Thyroid gland (tissue), 4 donors: ENCODE results near the gene REC8. TPM values are rescaled to one million over a fixed set of nuclear protein-coding genes. Genes with fewer than 3 reads are reported as not detected.
"Not testable (repeated sequence)": the region's sequence is repeated elsewhere in the genome, so short reads cannot be mapped to it uniquely, and the experiment has no call there.

ENCODE experiments used
- DNase-seq, 2 donors: peaks; one replicate each; pipeline ENCODE4 v3.0.0-alpha.2; 2019
- H3K27ac ChIP-seq, 3 donors: fragments of 200-600 bp; sonication (generic); 1 replicate in 2 of 3; 2 replicates in 1 of 3; pipeline ENCODE4 v1.5.1; 2016 to 2019; ENCODE audit warnings: mild to moderate bottlenecking in 1 of 3, moderate library complexity in 1 of 3
- H3K27me3 ChIP-seq: fragments of 200-600 bp; sonication (generic); one replicate; pipeline ENCODE4 v1.5.1; 2019
- H3K36me3 ChIP-seq, 2 donors: fragments of 200-600 bp; sonication (generic); one replicate each; pipeline ENCODE4 v1.5.1; 2016 to 2019
- H3K4me1 ChIP-seq, 2 donors: fragments of 200-600 bp; sonication (generic); one replicate each; pipeline ENCODE4 v1.5.1; 2017 to 2019
- H3K4me3 ChIP-seq, 3 donors: fragments of 200-600 bp; sonication (generic); replicated peaks in 1 of 3; 1 replicate in 2 of 3; 2 replicates in 1 of 3; pipeline ENCODE4 v1.5.1; 2016; ENCODE audit warnings: mild to moderate bottlenecking in 1 of 3
- H3K9me3 ChIP-seq: fragments of 200-600 bp; sonication (generic); one replicate; pipeline ENCODE4 v1.5.1; 2017
- POLR2A ChIP-seq, 2 donors: fragments of 450-650 bp; IDR thresholded peaks; one replicate each; pipeline ENCODE4 v1.6.1; 2017; ENCODE audit warnings: antibody characterized with exemption in 2 of 2, mild to moderate bottlenecking in 2 of 2, moderate library complexity in 1 of 2
- WGBS, 2 donors: methylation state at CpG; one replicate each; pipeline ENCODE4 v1.1.5; 2017; 5-methylcytosine and 5-hydroxymethylcytosine counted together
- intact Hi-C: fragments of 100-400 bp; cut with DNase I; formaldehyde crosslinking; loops from one replicate; pipeline ENCODE4 v1.15.1; 2023
- microRNA-seq: library from miRNA; unstranded; fragments of <30 nt; microRNA quantifications from one replicate; pipeline ENCODE4, GENCODE V29; 2016
- small RNA-seq: library from RNA; depleted of rRNA; stranded (forward); fragments of <200 nt; gene quantifications from one replicate; pipeline ENCODE3, GENCODE V24; 2016
- total RNA-seq, 4 donors: library from RNA; depleted of rRNA; stranded (reverse); fragments of >200 nt; gene quantifications; one replicate each; pipeline ENCODE4 v1.2.3, GENCODE V29; 2016
- TF ChIP-seq, protein P1 (sequence below), 6 experiments: fragments of 200-600 bp in 3 of 6; fragments of 450-650 bp in 3 of 6; sonication (generic) in 3 of 6; IDR thresholded peaks; one replicate each; pipeline ENCODE4 v1.5.1; 2016 to 2019; ENCODE audit warnings: antibody characterized with exemption in 6 of 6, mild to moderate bottlenecking in 2 of 6, inconsistent platforms in 1 of 6, moderate library complexity in 1 of 6

Gene REC8
- total RNA-seq, 4 donors from 2014 or later, result 4.1 to 7.1 (median 5.4) TPM

DNA sequence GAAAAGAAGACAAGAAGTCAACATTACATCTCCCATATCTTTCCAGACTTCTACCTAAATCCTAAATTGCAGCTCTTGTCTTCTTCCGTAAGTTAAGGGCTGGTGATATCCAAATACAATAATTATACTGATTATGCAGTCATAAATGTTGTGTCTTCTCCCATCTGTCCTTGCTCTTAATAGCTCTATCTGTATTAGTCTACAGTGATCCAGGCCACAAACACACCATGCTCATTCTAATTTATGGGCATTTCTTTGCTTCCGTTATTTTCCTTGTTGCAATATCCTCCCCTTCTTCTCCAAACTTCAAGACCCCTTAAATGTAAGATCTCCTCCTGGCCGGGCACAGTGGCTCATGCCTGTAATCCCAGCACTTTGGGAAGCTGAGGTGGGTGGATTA, 47.6 kb downstream of the REC8 start:
- intact Hi-C loops, result no loop called here
- Histone ChIP-seq H3K4me3 (no peak overlapping the region), H3K27ac (no peak overlapping the region), H3K36me3 (no peaks in the 10 kb centered on the region), H3K27me3 (no peaks in the 10 kb centered on the region), H3K4me1 (peaks cover 2 to 16% of the 10 kb centered on the region in 2 donors), H3K9me3 (no peaks in the 10 kb centered on the region)
- WGBS, 2 donors, result 59 to 63% methylated on average over 3 of the region's 3 CpGs
- TF ChIP-seq, protein P1, sequence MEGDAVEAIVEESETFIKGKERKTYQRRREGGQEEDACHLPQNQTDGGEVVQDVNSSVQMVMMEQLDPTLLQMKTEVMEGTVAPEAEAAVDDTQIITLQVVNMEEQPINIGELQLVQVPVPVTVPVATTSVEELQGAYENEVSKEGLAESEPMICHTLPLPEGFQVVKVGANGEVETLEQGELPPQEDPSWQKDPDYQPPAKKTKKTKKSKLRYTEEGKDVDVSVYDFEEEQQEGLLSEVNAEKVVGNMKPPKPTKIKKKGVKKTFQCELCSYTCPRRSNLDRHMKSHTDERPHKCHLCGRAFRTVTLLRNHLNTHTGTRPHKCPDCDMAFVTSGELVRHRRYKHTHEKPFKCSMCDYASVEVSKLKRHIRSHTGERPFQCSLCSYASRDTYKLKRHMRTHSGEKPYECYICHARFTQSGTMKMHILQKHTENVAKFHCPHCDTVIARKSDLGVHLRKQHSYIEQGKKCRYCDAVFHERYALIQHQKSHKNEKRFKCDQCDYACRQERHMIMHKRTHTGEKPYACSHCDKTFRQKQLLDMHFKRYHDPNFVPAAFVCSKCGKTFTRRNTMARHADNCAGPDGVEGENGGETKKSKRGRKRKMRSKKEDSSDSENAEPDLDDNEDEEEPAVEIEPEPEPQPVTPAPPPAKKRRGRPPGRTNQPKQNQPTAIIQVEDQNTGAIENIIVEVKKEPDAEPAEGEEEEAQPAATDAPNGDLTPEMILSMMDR (IDR thresholded peaks at IDR 0.05), result no peak
- TF ChIP-seq POLR2A (IDR thresholded peaks at IDR 0.05), result no peak
- DNase-seq, result no peak

DNA sequence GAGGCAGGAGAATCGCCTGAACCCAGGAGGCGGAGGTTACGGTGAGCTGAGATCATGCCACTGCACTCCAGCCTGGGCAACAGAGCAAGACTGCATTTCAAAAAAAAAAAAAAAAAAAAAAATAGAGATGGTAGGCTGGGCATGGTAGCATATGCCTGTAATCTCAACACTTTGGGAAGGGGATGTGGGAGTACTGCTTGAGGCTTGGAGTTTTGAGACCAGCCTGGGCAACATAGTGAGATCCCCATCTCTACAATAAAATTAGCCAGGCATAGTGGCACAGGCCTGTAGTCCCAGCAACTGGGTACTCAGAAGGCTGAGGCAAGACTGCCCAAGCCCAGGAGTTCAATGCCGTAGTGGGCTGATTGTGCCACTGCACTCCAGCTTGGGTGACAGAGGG, 51.1 kb downstream of the REC8 start:
- H3K27ac ChIP-seq, H3K27me3 ChIP-seq, H3K4me3 ChIP-seq, DNase-seq, intact Hi-C loops, H3K36me3 ChIP-seq, H3K9me3 ChIP-seq: not testable (repeated sequence)
- peaks cover 6 to 16% of the 10 kb centered on the region in 2 donors for H3K4me1 ChIP-seq
- 99 to 100% methylated on average over 4 of the region's 4 CpGs for WGBS, 2 donors

DNA sequence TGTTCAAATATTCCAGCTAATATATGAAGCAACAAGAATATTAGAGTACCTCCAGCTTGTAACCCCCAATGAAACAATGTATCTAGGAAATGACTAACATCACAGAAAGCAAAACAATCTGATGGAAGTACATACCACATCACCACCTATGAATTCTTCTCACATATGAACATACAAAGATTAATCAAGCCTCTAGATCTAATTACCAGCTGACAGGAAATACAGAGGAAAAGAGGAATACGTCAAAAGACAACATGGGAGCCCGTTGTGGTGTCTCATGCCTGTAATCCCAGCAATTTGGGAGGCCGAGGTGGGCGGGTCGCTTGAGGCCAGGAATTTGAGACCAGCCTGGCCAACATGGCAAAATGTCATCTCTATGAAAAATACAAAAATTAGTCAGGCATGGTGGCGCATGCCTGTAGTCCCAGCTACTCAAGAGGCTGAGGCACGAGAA, 52.8 kb downstream of the REC8 start:
- 58 to 61% methylated on average over 7 of the region's 7 CpGs for WGBS, 2 donors
- H3K36me3 ChIP-seq, result no peaks in the 10 kb centered on the region
- peak; percentile 42 to 61 for DNase-seq
- intact Hi-C loops, result no loop called here
- no peaks in the 10 kb centered on the region for H3K27me3 ChIP-seq
- TF ChIP-seq, protein P1 (IDR thresholded peaks at IDR 0.05), result no peak
- no peak for TF ChIP-seq POLR2A (IDR thresholded peaks at IDR 0.05)
- peaks cover 6 to 16% of the 10 kb centered on the region in 2 donors for H3K4me1 ChIP-seq
- H3K4me3 ChIP-seq, result no peak overlapping the region
- H3K27ac ChIP-seq, result peak overlapping the region; percentile 3 to 56 (median 46)
- no peaks in the 10 kb centered on the region for H3K9me3 ChIP-seq

DNA sequence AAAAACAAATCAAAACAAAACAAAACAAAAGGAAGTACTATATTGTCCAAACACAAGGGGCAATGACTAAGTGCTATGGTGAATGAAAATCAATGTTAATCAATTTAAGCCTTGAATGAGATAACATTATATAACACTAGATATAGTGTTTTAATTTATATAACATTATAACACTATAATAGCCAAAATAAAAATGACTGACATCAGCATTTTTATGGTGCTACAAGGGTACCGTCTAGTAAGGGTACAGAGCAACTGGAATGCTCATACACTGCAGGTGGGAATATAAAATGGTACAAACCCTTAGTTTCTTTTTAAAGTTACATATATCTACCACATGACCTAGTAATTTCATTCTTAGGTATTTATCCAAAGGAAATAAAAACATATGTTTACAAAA, 54.6 kb downstream of the REC8 start:
- 73 to 86% methylated on average over 1 of the region's 1 CpG for WGBS, 2 donors
- Histone ChIP-seq H3K4me3 (no peak overlapping the region), H3K9me3 (no peaks in the 10 kb centered on the region), H3K4me1 (peaks cover 11 to 26% of the 10 kb centered on the region in 2 donors), H3K36me3 (no peaks in the 10 kb centered on the region), H3K27ac (no peak overlapping the region), H3K27me3 (no peaks in the 10 kb centered on the region)
- DNase-seq, result no peak
- no peak for TF ChIP-seq POLR2A (IDR thresholded peaks at IDR 0.05)
- TF ChIP-seq, protein P1 (IDR thresholded peaks at IDR 0.05), result no peak
- intact Hi-C loops, result no loop called here

DNA sequence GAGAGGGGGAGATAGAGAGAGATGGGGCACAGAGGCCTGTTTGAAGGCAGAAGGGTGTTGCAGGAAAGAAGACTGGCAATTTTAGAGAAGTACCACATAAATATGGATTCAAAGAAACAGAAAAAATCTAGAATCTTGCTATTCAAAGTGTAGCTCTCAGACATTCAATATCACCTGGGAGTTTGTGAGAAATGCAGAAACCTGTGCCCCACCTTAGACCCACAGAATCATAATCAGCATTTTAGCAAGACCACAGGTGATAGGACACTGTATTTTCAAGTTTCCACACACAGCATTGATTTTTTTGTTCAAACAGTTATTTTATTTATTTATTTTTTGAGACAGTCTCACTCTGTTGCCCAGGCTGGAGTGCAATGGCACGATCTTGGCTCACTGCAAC, 57.0 kb downstream of the REC8 start:
- intact Hi-C loops, result no loop called here
- no peaks in the 10 kb centered on the region for H3K9me3 ChIP-seq

More for the DNA sequence above, 57.0 kb downstream of the REC8 start:
- Histone ChIP-seq H3K4me1 (peaks cover 24 to 35% of the 10 kb centered on the region in 2 donors), H3K27ac (no peak overlapping the region), H3K36me3 (no peaks in the 10 kb centered on the region), H3K27me3 (no peaks in the 10 kb centered on the region), H3K4me3 (no peak overlapping the region)
- 0 to 59% methylated on average over 1 of the region's 1 CpG for WGBS, 2 donors
- TF ChIP-seq, protein P1 (IDR thresholded peaks at IDR 0.05), result no peak
- no peak for TF ChIP-seq POLR2A (IDR thresholded peaks at IDR 0.05)
- DNase-seq, result no peak

Small RNA genes within 50 kb of the gene (microRNA-seq; reads per million reads assigned to microRNA genes)
- not detected for gene MIR7703

Small RNA genes within 50 kb of the gene (small RNA-seq; reads per million reads assigned to genes)
- gene AL136295.4 (not detected), gene CHMP4A (not detected), gene IPO4 (not detected), gene IRF9 (not detected), gene MDP1 (not detected), gene RNA5SP383 (0.56 reads per million)

Other genes with a start within 250 kb of the REC8 start
- gene DHRS4, start 218.3 kb upstream of the REC8 start, total RNA-seq, result 10 to 100 TPM; 19.2 to 55.7 (median 37.7) TPM
- gene DHRS4L2, start 183.2 kb upstream of the REC8 start, total RNA-seq, result 10 to 100 TPM in 2 of 4 donors, 1 to 10 TPM in 2; 4.7 to 27.1 (median 12.6) TPM
- 1 to 10 TPM in 2 of 4 donors, under 1 TPM in 2; 0.63 to 1.3 (median 0.99) TPM for gene CARMIL3, start 120.1 kb upstream of the REC8 start, total RNA-seq
- under 1 TPM in 1 of 4 donors, not detected in 3; 0.29 TPM for gene CPNE6, start 100.5 kb upstream of the REC8 start, total RNA-seq
- gene PCK2, start 77.8 kb upstream of the REC8 start, total RNA-seq, result 10 to 100 TPM; 29.8 to 47.4 (median 39.3) TPM
- gene DCAF11, start 57.3 kb upstream of the REC8 start, total RNA-seq, result 100 to 1,000 TPM in 3 of 4 donors, 10 to 100 TPM in 1; 90.6 to 155 (median 132) TPM
- 10 to 100 TPM in 2 of 4 donors, 1 to 10 TPM in 2; 2.1 to 11.7 (median 8.4) TPM for gene NRL, start 57.1 kb upstream of the REC8 start, total RNA-seq
- gene FITM1, start 41.4 kb upstream of the REC8 start, total RNA-seq, result 1 to 10 TPM in 2 of 4 donors, under 1 TPM in 1, not detected in 1; 0.63 to 3.5 (median 2.7) TPM
- 100 to 1,000 TPM; 117 to 193 (median 186) TPM for gene PSME1, start 35.9 kb upstream of the REC8 start, total RNA-seq
- gene EMC9, start 30.5 kb upstream of the REC8 start, total RNA-seq, result 10 to 100 TPM in 3 of 4 donors, 1 to 10 TPM in 1; 8.3 to 25.5 (median 16.9) TPM
- 10 to 100 TPM; 31.3 to 66.6 (median 47.5) TPM for gene PSME2, start 25.5 kb upstream of the REC8 start, total RNA-seq
- gene RNF31, start 24.6 kb upstream of the REC8 start, total RNA-seq, result 100 to 1,000 TPM in 1 of 4 donors, 10 to 100 TPM in 3; 30.6 to 106 (median 67.6) TPM
- gene IRF9, start 10.8 kb upstream of the REC8 start, total RNA-seq, result 10 to 100 TPM; 55.1 to 92.3 (median 70.0) TPM
- 10 to 100 TPM; 28.1 to 49.0 (median 31.3) TPM for gene IPO4, start 16.7 kb downstream of the REC8 start, total RNA-seq
- gene TM9SF1, start 23.4 kb downstream of the REC8 start, total RNA-seq, result 100 to 1,000 TPM in 3 of 4 donors, 10 to 100 TPM in 1; 92.0 to 114 (median 107) TPM
- not detected for gene TSSK4, start 33.6 kb downstream of the REC8 start, total RNA-seq
- 10 to 100 TPM; 26.5 to 60.2 (median 46.2) TPM for gene CHMP4A, start 41.4 kb downstream of the REC8 start, total RNA-seq
- 10 to 100 TPM; 13.1 to 55.9 (median 25.4) TPM for gene MDP1, start 44.0 kb downstream of the REC8 start, total RNA-seq
- gene NEDD8, start 60.3 kb downstream of the REC8 start, total RNA-seq, result 100 to 1,000 TPM; 149 to 317 (median 172) TPM
- gene GMPR2, start 60.8 kb downstream of the REC8 start, total RNA-seq, result 100 to 1,000 TPM in 2 of 4 donors, 10 to 100 TPM in 2; 68.8 to 237 (median 110) TPM
- gene TINF2, start 70.5 kb downstream of the REC8 start, total RNA-seq, result 100 to 1,000 TPM in 1 of 4 donors, 10 to 100 TPM in 3; 67.3 to 101 (median 71.6) TPM
- gene TGM1, start 91.1 kb downstream of the REC8 start, total RNA-seq, result 1 to 10 TPM; 1.9 to 2.8 (median 2.0) TPM
- gene RABGGTA, start 99.5 kb downstream of the REC8 start, total RNA-seq, result 10 to 100 TPM; 29.8 to 44.8 (median 33.5) TPM
- gene DHRS1, start 127.7 kb downstream of the REC8 start, total RNA-seq, result 10 to 100 TPM; 35.2 to 59.3 (median 38.3) TPM
- gene NOP9, start 127.8 kb downstream of the REC8 start, total RNA-seq, result 10 to 100 TPM; 16.4 to 22.3 (median 20.7) TPM
- gene CIDEB, start 135.9 kb downstream of the REC8 start, total RNA-seq, result 10 to 100 TPM in 1 of 4 donors, 1 to 10 TPM in 3; 4.6 to 13.0 (median 9.5) TPM
- 10 to 100 TPM in 2 of 4 donors, 1 to 10 TPM in 2; 6.8 to 18.5 (median 10.9) TPM for gene LTB4R2, start 138.1 kb downstream of the REC8 start, total RNA-seq
- gene LTB4R, start 139.4 kb downstream of the REC8 start, total RNA-seq, result 1 to 10 TPM; 4.2 to 7.4 (median 4.3) TPM
- gene ADCY4, start 163.0 kb downstream of the REC8 start, total RNA-seq, result 10 to 100 TPM; 35.2 to 65.4 (median 48.8) TPM
- gene RIPK3, start 167.9 kb downstream of the REC8 start, total RNA-seq, result 10 to 100 TPM; 12.4 to 21.3 (median 18.4) TPM
- gene NFATC4, start 196.1 kb downstream of the REC8 start, total RNA-seq, result 10 to 100 TPM; 19.4 to 41.3 (median 38.6) TPM
- gene NYNRIN, start 226.9 kb downstream of the REC8 start, total RNA-seq, result 10 to 100 TPM; 11.7 to 19.9 (median 12.3) TPM